HG02981 (cell line): ENCODE results near the gene SDS.

Experiments used
- ATAC-seq: cut with Tn5 transposase; IDR thresholded peaks from one replicate; pipeline ENCODE4 v1.9.1; 2021; ENCODE audit warnings: mild to moderate bottlenecking, moderate library complexity; ENCODE audit not compliant: unreplicated experiment

The SDS gene

GRCh38 chr12:113403435-113404415 lies at the start of gene SDS:
SDS (minus strand) TSS chr12:113403887; CDS start chr12:113399708, 4,179 bp downstream.
- ATAC-seq, result no peak

DNA sequence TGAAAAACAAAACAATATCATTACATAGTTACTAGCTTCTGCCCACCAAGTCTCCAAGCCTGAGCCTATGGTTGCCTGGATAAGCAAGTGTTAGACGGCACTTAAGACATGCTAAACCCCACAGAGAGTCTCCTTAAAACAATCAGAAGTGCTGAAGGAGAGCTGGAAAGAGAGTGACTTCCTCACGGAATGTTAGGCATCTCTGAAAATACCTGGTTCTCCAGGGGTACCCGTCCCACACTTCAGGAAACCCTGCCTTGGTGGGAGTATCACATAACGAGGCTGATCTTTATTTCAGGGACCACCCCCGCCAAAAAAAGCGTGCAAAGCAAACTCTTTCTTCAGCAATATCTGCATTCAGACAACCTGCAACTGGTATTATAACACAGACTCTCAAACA lies 49.6 kb upstream of the SDS start:
- no peak for ATAC-seq

DNA sequence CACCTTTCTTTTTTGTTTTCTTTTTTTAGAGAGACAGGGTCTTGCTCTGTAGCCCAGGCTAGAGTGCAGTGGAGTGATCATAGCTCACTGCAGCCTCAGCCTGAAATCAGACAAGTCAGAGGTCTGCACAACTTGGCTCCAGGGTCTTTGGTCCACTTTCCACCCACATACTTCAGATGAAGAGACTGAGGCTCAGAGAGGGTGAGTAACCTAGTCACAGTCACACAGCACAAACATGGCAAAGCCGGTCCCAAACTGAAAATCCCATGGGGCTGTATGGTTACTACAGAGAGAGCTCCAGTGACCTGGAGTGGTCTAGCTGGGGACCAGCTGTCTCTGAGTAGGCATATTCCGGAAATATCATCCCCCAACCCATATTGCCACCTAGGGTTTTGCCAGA lies 48.8 kb upstream of the SDS start:
- no peak for ATAC-seq

DNA sequence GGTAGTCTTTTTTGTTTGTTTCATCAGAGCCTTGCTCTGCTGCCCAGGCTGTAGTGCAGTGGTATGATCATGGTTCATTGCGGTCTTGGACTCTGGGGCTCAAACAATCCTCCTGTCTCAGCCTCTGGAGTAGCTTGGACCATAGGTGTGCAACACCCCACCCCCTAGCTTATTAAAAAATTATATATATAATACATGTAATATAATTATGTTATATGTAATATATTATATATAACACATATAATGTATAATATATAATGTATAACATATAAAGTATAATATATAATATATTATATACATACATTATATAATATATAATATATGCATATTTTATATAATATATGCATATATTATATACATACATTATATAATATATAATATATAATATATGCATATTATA lies 46.2 kb upstream of the SDS start:
- ATAC-seq, result no peak

GRCh38 chr12:113449299-113449698 lies 45.6 kb upstream of the SDS start:
- ATAC-seq, result no peak

- ATAC-seq, result no peak
Observed at GRCh38 chr12:113448873-113449272, 45.2 kb upstream of the SDS start.

GRCh38 chr12:113445544-113446171 lies 42.0 kb upstream of the SDS start:
- no peak for ATAC-seq

DNA sequence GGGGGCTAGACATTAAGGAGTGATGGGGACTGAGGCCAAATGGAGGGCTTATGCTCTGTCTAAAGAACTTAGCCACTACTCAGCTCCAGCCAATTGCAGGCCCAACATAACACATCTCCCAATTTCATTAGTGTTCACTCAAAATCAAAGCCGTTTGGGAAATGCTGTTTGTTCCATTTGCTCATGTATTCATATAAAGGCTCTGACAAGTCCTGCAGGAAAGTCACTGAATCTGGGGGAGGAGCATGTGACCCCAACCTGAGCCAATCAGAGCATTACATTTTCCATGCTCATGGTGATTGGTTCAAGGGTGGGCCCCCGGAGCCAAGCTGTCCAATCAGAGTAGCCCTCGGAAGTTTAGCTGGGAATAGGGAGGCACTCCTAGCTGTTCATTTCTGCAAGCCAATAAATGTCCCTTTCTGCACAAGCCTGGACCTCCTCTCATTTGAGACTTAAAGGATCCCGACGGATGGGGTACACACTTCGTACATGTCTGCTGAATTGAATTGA lies 39.4 kb upstream of the SDS start:
- ATAC-seq, result no peak

DNA sequence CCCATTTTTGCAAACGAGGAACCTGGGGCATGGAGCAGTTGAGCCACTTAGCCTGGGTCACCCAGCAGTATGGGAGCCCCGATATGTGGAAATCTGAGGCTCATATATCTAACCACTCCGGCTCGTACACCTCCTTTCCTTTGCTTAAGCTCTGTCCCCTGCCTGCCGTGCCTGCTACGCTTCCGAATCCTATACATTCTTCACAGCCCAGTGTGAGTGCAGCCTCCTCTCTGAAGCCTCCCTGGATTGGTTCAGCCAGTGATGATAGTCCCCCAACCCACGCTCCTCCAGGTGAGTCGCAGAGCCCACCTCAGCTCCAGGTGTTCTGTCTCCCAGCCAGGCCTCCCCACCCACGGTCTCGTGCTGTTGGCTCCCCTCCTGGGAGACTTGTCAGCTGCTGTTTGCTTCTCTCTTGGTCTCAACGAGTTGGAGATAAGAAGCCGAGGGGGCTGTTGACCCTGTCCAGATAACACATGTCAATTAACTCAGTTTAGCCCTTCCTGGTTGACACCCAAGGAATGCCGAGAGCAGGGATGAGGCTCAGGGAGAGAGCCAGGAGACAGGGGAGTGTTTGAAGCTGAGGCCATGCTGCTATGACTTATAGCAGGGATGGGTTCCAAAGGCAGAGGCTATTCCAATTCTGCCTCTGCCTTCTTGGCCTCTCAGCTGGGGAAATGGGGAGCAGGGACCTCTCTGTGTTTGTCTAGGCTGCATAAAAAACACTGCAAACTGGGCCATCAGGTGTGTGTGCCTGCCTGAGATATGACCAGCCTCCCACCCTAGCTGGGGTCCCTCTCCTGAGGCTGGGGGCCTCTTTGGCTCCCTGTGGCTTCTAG lies 37.5 kb upstream of the SDS start:
- ATAC-seq, result no peak

- no peak for ATAC-seq
Observed at GRCh38 chr12:113440336-113440735, 36.6 kb upstream of the SDS start.

DNA sequence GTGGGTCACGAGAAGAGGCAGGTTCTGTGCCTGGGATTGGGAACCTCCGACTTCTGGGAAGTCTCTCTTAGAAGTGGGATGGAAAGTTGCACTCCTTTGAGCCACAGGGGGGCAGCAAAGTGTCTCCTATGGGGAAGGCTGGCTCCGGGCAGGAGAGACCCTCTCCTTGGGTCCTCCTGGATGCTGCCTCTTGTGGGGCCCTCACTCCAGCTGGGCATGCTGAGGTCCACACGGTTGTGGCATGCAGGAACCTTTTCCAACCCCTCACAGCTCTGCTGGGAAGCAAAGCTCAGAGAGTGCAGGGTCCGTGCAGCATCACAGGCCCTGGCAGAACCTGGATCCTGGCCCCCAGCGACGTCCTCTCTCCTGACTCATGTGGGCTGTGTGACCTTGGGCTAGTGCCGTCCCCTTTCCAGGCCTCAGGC lies 35.9 kb upstream of the SDS start:
- no peak for ATAC-seq

GRCh38 chr12:113439301-113439597 lies 35.6 kb upstream of the SDS start:
- no peak for ATAC-seq

DNA sequence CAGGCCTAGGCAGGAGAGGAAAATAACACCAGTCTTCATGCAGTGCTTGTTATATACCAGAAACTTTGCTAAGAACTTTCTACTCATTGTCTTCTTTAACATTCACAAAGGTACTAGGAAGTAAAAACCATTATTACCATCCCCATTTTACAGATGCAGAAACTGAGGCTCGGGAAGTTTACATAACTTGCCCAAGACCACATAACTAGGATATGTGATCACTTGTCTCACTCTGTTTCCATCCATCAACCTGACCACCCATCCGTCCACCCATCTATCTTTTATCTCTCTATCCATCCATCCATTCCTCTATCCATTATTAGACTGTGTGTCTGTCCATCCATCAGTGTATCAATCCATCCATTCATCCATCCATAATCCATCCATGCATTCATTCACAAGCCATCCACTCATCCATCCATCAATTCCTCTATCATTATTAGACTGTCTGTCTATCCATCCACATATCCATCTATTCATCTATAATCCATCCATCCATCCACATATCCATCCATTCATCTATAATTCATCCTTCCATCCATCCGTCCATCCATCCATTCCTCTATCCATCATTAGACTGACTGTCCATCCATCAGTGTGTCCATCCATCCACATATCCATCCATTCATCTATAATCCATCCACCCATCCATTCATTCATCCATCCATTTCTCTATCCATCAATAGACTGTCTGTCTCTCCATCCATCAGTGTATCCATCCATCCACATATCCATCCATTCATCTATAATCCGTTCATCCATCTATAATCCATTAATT lies 35.0 kb upstream of the SDS start:
- no peak for ATAC-seq

DNA sequence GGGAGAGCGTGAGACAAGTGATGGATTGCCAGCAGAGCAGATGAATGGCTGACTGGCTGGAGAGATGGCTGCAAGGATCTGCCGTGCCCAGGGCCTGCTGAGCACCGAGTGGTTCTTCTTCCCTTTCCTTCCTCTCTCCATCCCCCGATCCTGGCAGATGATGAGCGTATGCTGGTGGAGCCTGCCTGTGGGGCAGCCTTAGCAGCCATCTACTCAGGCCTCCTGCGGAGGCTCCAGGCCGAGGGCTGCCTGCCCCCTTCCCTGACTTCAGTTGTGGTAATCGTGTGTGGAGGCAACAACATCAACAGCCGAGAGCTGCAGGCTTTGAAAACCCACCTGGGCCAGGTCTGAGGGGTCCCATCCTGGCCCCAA lies 34.0 kb upstream of the SDS start:
- no peak for ATAC-seq

- no peak for ATAC-seq
Observed at GRCh38 chr12:113436993-113437728, 33.5 kb upstream of the SDS start.

DNA sequence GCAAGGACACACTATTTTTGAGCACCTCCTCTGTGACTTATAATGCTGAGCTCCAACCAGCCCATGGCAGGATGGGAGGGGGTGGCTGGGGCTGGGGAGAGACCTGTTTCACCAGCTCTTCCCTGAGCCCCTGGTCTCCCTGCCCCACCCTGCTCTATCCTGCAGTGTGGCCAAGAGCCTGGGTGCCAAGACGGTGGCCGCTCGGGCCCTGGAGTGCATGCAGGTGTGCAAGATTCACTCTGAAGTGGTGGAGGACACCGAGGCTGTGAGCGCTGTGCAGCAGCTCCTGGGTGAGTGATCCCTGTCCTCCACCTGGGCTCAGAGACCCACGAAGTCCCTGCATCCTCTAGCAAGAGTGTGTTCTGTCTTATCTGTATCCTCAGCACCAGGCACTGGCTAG lies 32.9 kb upstream of the SDS start:
- ATAC-seq, result no peak

DNA sequence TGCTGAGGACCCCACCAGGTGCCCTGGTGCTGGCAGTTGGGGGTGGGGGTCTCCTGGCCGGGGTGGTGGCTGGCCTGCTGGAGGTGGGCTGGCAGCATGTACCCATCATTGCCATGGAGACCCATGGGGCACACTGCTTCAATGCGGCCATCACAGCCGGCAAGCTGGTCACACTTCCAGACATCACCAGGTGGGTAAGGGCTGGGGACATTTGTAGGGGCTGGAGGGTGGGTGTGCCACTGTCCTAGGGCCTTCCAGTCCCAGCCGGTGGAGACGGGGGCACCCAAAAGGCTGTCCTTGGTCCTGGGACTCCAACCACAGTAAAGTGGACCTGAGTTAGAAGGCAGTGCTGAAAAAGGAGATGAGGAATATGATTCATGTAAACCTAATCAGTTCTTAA lies 31.7 kb upstream of the SDS start:
- no peak for ATAC-seq

DNA sequence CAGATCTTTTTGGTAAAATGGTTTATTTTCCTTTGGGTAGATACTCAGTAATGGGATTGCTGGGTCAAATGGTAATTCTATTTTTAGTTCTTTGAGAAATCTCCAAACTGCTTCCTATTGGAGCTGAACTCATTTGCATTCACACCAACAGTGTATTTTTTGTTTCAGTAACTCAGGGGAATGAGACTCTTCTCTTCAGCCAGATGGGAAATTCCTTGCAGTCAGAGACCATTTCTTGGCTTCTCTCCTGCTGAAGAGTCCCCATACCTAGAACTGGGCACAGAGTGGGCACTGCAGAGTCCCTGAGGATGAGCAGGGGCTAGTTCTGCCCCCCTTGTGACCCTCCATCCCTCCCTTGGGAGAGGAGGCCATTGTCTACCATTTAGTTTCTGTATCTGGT lies 29.3 kb upstream of the SDS start:
- ATAC-seq, result no peak

DNA sequence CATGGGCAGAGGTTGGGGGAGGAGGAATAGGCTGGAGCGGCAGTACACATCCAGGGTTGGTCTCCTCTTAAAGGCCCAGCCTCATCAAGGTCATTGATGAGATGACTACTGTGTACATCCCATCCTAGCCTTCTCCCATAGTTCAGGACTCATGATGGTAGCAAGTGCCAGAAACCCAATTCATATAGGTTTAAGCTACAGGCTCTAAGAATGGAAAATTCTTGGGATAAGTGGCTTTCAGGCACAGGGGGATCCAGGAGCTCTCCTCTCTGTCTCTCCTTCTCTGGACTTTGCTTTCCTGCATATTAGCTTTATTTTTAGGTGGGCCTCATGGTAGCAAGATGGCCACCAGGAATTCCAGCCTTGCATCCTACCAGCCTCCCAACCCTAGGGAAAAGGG lies 24.8 kb upstream of the SDS start:
- no peak for ATAC-seq

DNA sequence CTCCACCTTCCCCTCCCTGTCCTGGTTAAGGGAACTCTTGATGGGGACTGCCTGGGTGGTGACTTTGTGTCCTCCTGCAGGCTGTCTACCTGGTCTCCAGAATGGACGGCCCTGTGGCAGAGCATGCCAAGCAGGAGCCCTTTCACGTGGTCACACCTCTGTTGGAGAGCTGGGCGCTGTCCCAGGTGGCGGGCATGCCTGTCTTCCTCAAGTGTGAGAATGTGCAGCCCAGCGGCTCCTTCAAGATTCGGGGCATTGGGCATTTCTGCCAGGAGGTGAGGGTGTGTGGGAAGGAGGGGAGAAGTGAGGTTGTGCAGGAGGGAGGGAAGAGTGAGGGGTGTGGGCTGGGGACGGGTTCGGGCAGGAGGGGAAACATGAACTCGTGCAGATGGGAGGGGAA lies 24.2 kb upstream of the SDS start:
- no peak for ATAC-seq
